Activated naive CD4-positive, alpha-beta T cell treated with anti-CD3 and anti-CD28 coated beads, Interleukin-2, amount 50 U/mL, for 24 hours (primary cell): ENCODE results near the gene BTN1A1.
"Not testable (repeated sequence)": the region's sequence is repeated elsewhere in the genome, so short reads cannot be mapped to it uniquely, and the experiment has no call there.

Experiments used
- H3K27ac Mint-ChIP-seq: one replicate; pipeline ENCODE4 v1.8.0; 2021; ENCODE audit warnings: mild to moderate bottlenecking, mixed read lengths
- H3K27me3 Mint-ChIP-seq: one replicate; pipeline ENCODE4 v1.8.0; 2021; ENCODE audit warnings: mixed read lengths
- H3K36me3 Mint-ChIP-seq: one replicate; pipeline ENCODE4 v1.8.0; 2021; ENCODE audit warnings: mixed read lengths
- H3K4me1 Mint-ChIP-seq: one replicate; pipeline ENCODE4 v1.8.0; 2021; ENCODE audit warnings: mixed read lengths
- H3K4me3 Mint-ChIP-seq: one replicate; pipeline ENCODE4 v1.8.0; 2021; ENCODE audit warnings: mild to moderate bottlenecking, mixed read lengths
- H3K9me3 Mint-ChIP-seq: one replicate; pipeline ENCODE4 v1.8.0; 2021; ENCODE audit warnings: mixed read lengths

The BTN1A1 gene

GRCh38 chr6:26537160-26537845 lies 37.2 kb downstream of the BTN1A1 start:
- peaks cover 62% of the 10 kb centered on the region for H3K4me1 Mint-ChIP-seq
- no peaks in the 10 kb centered on the region for H3K9me3 Mint-ChIP-seq
- peak overlapping the region; percentile 100 for H3K27ac Mint-ChIP-seq
- H3K27me3 Mint-ChIP-seq = no peaks in the 10 kb centered on the region
- H3K4me3 Mint-ChIP-seq = peak overlapping the region; percentile 95
- peaks cover 4% of the 10 kb centered on the region for H3K36me3 Mint-ChIP-seq

GRCh38 chr6:26537846-26538571 lies 37.9 kb downstream of the BTN1A1 start, which contains the start of gene HMGN4:
HMGN4 (plus strand) TSS chr6:26538366; CDS start chr6:26545207, 6,841 bp downstream.
- no peaks in the 10 kb centered on the region for H3K9me3 Mint-ChIP-seq
- H3K27ac Mint-ChIP-seq = peak within 1 kb of the TSS; percentile 100
- H3K36me3 Mint-ChIP-seq = peaks cover 6% of the 10 kb centered on the region
- peaks cover 60% of the 10 kb centered on the region for H3K4me1 Mint-ChIP-seq
- peak within 1 kb of the TSS; percentile 95 for H3K4me3 Mint-ChIP-seq
- H3K27me3 Mint-ChIP-seq = no peaks in the 10 kb centered on the region

GRCh38 chr6:26538572-26538902 lies 38.4 kb downstream of the BTN1A1 start:
- Mint-ChIP-seq H3K4me1 (peaks cover 55% of the 10 kb centered on the region), H3K36me3 (peaks cover 6% of the 10 kb centered on the region), H3K4me3 (peak overlapping the region; percentile 95), H3K27ac (peak overlapping the region; percentile 100), H3K9me3 (no peaks in the 10 kb centered on the region), H3K27me3 (no peaks in the 10 kb centered on the region)

DNA sequence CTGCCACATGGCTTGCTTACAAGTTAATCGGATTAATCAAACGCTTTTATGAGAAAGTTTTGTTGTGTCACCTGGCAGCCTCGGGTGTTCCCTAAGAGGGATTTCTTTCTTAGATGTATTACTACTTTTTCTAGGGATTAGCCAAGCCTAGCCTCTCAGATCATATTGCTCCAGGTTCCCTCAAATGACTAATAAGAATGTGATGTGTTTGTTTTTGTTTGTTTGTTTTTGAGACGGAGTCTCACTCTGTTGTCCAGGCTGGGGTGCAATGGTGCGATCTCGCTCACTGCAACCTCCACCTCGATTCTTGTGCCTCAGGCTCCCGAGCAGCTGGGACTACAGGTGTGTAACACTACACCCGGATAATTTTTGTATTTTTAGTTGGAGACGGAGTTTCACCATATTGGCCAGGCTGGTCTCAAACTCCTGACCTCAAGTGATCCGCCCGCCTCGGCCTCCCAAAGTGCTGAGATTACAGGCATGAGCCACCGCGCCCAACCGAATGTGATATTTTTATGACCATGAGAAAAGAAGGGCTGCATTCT lies 39.0 kb downstream of the BTN1A1 start:
- Mint-ChIP-seq H3K27ac (peak overlapping the region; percentile 100), H3K36me3 (peaks cover 8% of the 10 kb centered on the region), H3K4me1 (peaks cover 55% of the 10 kb centered on the region), H3K27me3 (no peaks in the 10 kb centered on the region), H3K4me3 (peak overlapping the region; percentile 95), H3K9me3 (no peaks in the 10 kb centered on the region)

GRCh38 chr6:26541579-26541978 lies 41.5 kb downstream of the BTN1A1 start:
- peaks cover 16% of the 10 kb centered on the region for H3K36me3 Mint-ChIP-seq

GRCh38 chr6:26543953-26544352 lies 43.9 kb downstream of the BTN1A1 start:
- H3K27me3 Mint-ChIP-seq = no peaks in the 10 kb centered on the region
- H3K4me1 Mint-ChIP-seq = peaks cover 40% of the 10 kb centered on the region
- peak overlapping the region; percentile 33 for H3K27ac Mint-ChIP-seq
- H3K4me3 Mint-ChIP-seq = no peak overlapping the region
- H3K9me3 Mint-ChIP-seq = no peaks in the 10 kb centered on the region
- H3K36me3 Mint-ChIP-seq = peaks cover 18% of the 10 kb centered on the region

More at GRCh38 chr6:26541579-26541978, 41.5 kb downstream of the BTN1A1 start:
- H3K9me3 Mint-ChIP-seq = no peaks in the 10 kb centered on the region
- peaks cover 48% of the 10 kb centered on the region for H3K4me1 Mint-ChIP-seq
- H3K4me3 Mint-ChIP-seq = peak overlapping the region; percentile 26
- no peaks in the 10 kb centered on the region for H3K27me3 Mint-ChIP-seq
- peak overlapping the region; percentile 38 for H3K27ac Mint-ChIP-seq

GRCh38 chr6:26544473-26544872 lies 44.4 kb downstream of the BTN1A1 start:
- Mint-ChIP-seq H3K4me3 (no peak overlapping the region), H3K4me1 (peaks cover 37% of the 10 kb centered on the region), H3K36me3 (peaks cover 18% of the 10 kb centered on the region), H3K27me3 (no peaks in the 10 kb centered on the region), H3K9me3 (no peaks in the 10 kb centered on the region), H3K27ac (no peak overlapping the region)

- H3K36me3 Mint-ChIP-seq = peaks cover 17% of the 10 kb centered on the region
- no peak overlapping the region for H3K27ac Mint-ChIP-seq
- H3K9me3 Mint-ChIP-seq = no peaks in the 10 kb centered on the region
- H3K27me3 Mint-ChIP-seq = no peaks in the 10 kb centered on the region
- H3K4me1 Mint-ChIP-seq = peaks cover 29% of the 10 kb centered on the region
- H3K4me3 Mint-ChIP-seq = no peak overlapping the region
Measured at GRCh38 chr6:26545627-26546026, 45.5 kb downstream of the BTN1A1 start.

DNA sequence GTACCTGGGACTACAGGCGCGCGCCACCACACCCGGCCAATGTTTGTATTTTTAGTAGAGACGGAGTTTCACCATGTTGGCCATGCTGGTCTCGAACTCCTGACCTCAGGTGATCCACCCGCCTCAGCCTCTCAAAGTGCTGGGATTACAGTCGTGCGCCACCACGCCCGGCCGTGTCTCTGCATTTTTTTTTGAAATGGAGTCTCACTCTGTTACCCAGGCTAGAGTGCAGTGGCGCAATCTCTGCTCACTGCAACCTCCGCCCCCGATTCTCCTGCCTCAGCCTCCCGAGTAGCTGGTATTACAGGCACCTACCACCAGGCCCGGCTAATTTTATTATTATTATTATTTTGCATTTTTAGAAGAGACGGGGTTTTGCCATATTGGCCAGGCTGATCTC lies 47.3 kb downstream of the BTN1A1 start:
- Mint-ChIP-seq H3K4me1 (peaks cover 18% of the 10 kb centered on the region), H3K36me3 (peaks cover 16% of the 10 kb centered on the region)
- H3K4me3 Mint-ChIP-seq, H3K27ac Mint-ChIP-seq, H3K9me3 Mint-ChIP-seq, H3K27me3 Mint-ChIP-seq: not testable (repeated sequence)

- peaks cover 8% of the 10 kb centered on the region for H3K36me3 Mint-ChIP-seq
- H3K27me3 Mint-ChIP-seq = no peaks in the 10 kb centered on the region
- H3K27ac Mint-ChIP-seq = peak overlapping the region; percentile 82
- no peaks in the 10 kb centered on the region for H3K9me3 Mint-ChIP-seq
- peaks cover 6% of the 10 kb centered on the region for H3K4me1 Mint-ChIP-seq
- H3K4me3 Mint-ChIP-seq = peak overlapping the region; percentile 94
Measured at GRCh38 chr6:26550250-26550993, 50.3 kb downstream of the BTN1A1 start.

GRCh38 chr6:26552205-26552604 lies 52.1 kb downstream of the BTN1A1 start:
- Mint-ChIP-seq H3K27me3 (no peaks in the 10 kb centered on the region), H3K4me3 (no peak overlapping the region), H3K9me3 (no peaks in the 10 kb centered on the region), H3K27ac (no peak overlapping the region), H3K36me3 (no peaks in the 10 kb centered on the region), H3K4me1 (peaks cover 21% of the 10 kb centered on the region)

- Mint-ChIP-seq H3K36me3 (no peaks in the 10 kb centered on the region), H3K4me1 (peaks cover 21% of the 10 kb centered on the region), H3K9me3 (no peaks in the 10 kb centered on the region), H3K4me3 (no peak overlapping the region), H3K27ac (no peak overlapping the region), H3K27me3 (no peaks in the 10 kb centered on the region)
Measured at GRCh38 chr6:26552640-26553188, 52.6 kb downstream of the BTN1A1 start.

- H3K9me3 Mint-ChIP-seq = no peaks in the 10 kb centered on the region
- peaks cover 22% of the 10 kb centered on the region for H3K4me1 Mint-ChIP-seq
- H3K4me3 Mint-ChIP-seq = no peak overlapping the region
- H3K27ac Mint-ChIP-seq = no peak overlapping the region
- no peaks in the 10 kb centered on the region for H3K36me3 Mint-ChIP-seq
- no peaks in the 10 kb centered on the region for H3K27me3 Mint-ChIP-seq
Measured at GRCh38 chr6:26553264-26553634, 53.1 kb downstream of the BTN1A1 start.

GRCh38 chr6:26553635-26554446 lies 53.7 kb downstream of the BTN1A1 start:
- H3K27ac Mint-ChIP-seq = no peak overlapping the region
- no peaks in the 10 kb centered on the region for H3K9me3 Mint-ChIP-seq

GRCh38 chr6:26554447-26554696 lies 54.3 kb downstream of the BTN1A1 start:
- no peaks in the 10 kb centered on the region for H3K9me3 Mint-ChIP-seq
- H3K27me3 Mint-ChIP-seq = no peaks in the 10 kb centered on the region
- H3K4me3 Mint-ChIP-seq = no peak overlapping the region
- H3K4me1 Mint-ChIP-seq = peaks cover 26% of the 10 kb centered on the region
- H3K27ac Mint-ChIP-seq = no peak overlapping the region
- H3K36me3 Mint-ChIP-seq = no peaks in the 10 kb centered on the region

More at GRCh38 chr6:26553635-26554446, 53.7 kb downstream of the BTN1A1 start:
- Mint-ChIP-seq H3K4me1 (peaks cover 26% of the 10 kb centered on the region), H3K27me3 (no peaks in the 10 kb centered on the region), H3K4me3 (no peak overlapping the region), H3K36me3 (no peaks in the 10 kb centered on the region)
